ENCODE results near the gene PIP5K1B. TPM values are rescaled to one million over a fixed set of nuclear protein-coding genes. Genes with fewer than 3 reads are reported as not detected.

Gene PIP5K1B
- total RNA-seq, 1 experiment from 2014 or later = not detected

DNA sequence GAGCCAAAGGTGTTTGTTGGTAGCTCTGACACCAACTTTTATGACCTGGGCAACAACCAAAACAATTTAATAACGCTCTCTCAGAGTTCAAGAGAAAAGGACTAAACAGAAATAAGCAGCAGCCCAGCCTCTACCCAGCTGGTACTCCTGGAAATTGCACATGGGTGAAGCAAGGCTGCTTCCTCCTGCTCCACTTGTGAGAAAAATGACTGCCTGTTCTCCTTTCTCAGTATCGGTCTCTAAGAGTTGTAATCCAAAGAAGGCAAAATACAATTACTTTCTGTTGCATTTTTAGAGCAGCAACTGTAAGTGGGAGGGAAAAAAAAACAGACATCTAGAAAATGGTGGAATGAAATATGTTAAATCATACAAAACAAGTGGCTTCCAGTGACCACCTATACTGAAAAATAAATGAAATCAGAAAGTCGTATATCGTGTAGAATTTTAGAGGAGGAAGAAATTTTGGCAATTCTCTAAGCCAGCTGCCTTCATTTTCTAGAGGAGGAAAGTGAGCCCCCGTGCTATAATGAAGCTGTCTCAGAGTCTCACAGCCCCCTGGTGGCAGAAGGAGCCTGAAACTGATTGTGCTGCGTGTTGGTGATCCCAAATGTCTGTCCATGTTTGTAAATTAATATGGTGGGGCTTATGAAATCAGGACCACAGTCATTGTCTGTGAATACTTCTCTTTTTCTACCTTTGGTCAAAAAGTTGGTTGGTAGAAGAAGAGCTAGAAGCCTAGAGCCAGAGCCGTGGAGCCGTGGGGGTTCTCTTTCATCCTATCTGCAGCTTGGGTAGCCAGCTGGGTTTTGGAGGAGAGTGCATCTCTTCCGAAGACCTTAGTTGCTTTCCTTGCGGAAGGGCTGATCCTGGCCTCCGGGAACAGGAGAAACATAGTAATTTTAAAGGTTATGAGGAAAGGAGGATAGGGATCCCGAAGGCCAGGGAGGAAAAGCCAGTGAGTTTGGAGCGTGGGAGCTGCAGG is 139.9 kb downstream of the PIP5K1B start:
- no peak overlapping the region for H3K27ac ChIP-seq (ENCODE audit: low read depth, low read length, poor library complexity, severe bottlenecking)
- no peaks in the 10 kb centered on the region for H3K36me3 ChIP-seq (ENCODE audit: insufficient read depth, low read length, poor library complexity, severe bottlenecking)
- BruUV-seq (replicated peaks) = no TSS peak
- CTCF ChIA-PET = interaction anchor here (0.6 to 1.4 kb wide), 2 partner anchors 41 to 232 kb away, joined by 3 to 8 read pairs; no protein-coding TSS in a partner anchor
- peaks cover 7% of the 10 kb centered on the region for H3K27me3 ChIP-seq (replicated peaks; ENCODE audit: insufficient read depth, low read depth, low read length, poor library complexity)
- TF ChIP-seq, protein P1, sequence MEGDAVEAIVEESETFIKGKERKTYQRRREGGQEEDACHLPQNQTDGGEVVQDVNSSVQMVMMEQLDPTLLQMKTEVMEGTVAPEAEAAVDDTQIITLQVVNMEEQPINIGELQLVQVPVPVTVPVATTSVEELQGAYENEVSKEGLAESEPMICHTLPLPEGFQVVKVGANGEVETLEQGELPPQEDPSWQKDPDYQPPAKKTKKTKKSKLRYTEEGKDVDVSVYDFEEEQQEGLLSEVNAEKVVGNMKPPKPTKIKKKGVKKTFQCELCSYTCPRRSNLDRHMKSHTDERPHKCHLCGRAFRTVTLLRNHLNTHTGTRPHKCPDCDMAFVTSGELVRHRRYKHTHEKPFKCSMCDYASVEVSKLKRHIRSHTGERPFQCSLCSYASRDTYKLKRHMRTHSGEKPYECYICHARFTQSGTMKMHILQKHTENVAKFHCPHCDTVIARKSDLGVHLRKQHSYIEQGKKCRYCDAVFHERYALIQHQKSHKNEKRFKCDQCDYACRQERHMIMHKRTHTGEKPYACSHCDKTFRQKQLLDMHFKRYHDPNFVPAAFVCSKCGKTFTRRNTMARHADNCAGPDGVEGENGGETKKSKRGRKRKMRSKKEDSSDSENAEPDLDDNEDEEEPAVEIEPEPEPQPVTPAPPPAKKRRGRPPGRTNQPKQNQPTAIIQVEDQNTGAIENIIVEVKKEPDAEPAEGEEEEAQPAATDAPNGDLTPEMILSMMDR (conservative IDR thresholded peaks at IDR 0.05; ENCODE audit: low read depth, low read length) = peak; percentile 62
- no peak for TF ChIP-seq EZH2 (IDR thresholded peaks at IDR 0.05; ENCODE audit: borderline replicate concordance, low read depth, low read length, poor library complexity, severe bottlenecking)
- no peaks in the 10 kb centered on the region for H3K4me1 ChIP-seq (ENCODE audit: insufficient read depth, low read length, poor library complexity, severe bottlenecking)
- peak; percentile 33 for DNase-seq (ENCODE audit: low spot score)
- intact Hi-C loops (cut with micrococcal nuclease; ENCODE audit: unreplicated experiment) = no loop called here
- POLR2A ChIA-PET (ENCODE audit: low non-redundant PET) = no interaction called here
- H3K4me3 ChIP-seq (ENCODE audit: low read depth, low read length, poor library complexity, severe bottlenecking) = no peak overlapping the region
- H3K9me3 ChIP-seq (ENCODE audit: low read depth, low read length, poor library complexity, severe bottlenecking) = no peaks in the 10 kb centered on the region

DNA sequence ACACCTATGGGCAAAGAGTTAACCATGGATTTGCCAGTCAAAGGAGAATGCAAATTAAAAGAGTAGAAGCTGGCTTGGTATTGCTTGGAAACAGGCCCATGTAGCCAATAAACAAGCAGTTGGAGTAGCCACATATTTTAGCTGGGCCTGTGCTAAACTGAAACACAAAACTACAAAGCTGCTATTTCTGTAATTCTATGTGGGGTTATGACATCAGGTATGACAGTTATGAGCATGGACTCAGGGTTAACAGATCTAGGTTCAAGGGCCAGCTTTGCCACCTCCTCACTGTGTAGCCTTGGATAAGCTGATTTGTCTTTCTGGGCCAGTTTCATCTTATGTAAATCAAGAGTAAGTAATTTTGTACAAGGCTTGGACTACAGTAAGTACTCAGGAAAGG is 142.7 kb downstream of the PIP5K1B start:
- POLR2A ChIA-PET (ENCODE audit: low non-redundant PET) = no interaction called here
- intact Hi-C loops (cut with micrococcal nuclease; ENCODE audit: unreplicated experiment) = no loop called here

DNA sequence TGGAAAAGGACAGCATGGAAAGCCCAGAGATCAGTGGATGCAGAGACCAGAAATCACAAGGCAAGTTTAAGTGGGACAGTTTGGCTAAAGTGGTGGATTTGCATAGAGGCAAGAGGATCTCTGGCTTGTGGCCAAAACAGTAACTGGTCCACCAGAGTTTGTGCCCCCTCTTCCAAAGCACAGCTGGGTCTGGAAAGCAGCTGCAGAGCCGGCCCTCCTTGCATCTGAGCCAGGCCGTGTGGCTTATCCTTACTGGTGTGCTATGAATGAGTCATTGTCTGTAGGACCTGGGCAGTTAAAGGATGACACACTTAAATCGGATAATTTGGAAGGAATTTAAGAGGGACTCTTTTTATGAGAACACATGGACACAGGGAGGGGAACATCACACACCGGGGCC is 146.6 kb downstream of the PIP5K1B start:
- BruUV-seq (replicated peaks) = no TSS peak
- no peaks in the 10 kb centered on the region for H3K36me3 ChIP-seq (ENCODE audit: insufficient read depth, low read length, poor library complexity, severe bottlenecking)
- no peak for DNase-seq (ENCODE audit: low spot score)
- H3K4me3 ChIP-seq (ENCODE audit: low read depth, low read length, poor library complexity, severe bottlenecking) = no peak overlapping the region
- POLR2A ChIA-PET (ENCODE audit: low non-redundant PET) = no interaction called here
- no peaks in the 10 kb centered on the region for H3K4me1 ChIP-seq (ENCODE audit: insufficient read depth, low read length, poor library complexity, severe bottlenecking)
- CTCF ChIA-PET = no interaction called here
- H3K27ac ChIP-seq (ENCODE audit: low read depth, low read length, poor library complexity, severe bottlenecking) = no peak overlapping the region
- peaks cover 32% of the 10 kb centered on the region for H3K27me3 ChIP-seq (replicated peaks; ENCODE audit: insufficient read depth, low read depth, low read length, poor library complexity)
- no peaks in the 10 kb centered on the region for H3K9me3 ChIP-seq (ENCODE audit: low read depth, low read length, poor library complexity, severe bottlenecking)
- TF ChIP-seq, protein P1 (conservative IDR thresholded peaks at IDR 0.05; ENCODE audit: low read depth, low read length) = no peak
- no peak for TF ChIP-seq EZH2 (IDR thresholded peaks at IDR 0.05; ENCODE audit: borderline replicate concordance, low read depth, low read length, poor library complexity, severe bottlenecking)
- intact Hi-C loops (cut with micrococcal nuclease; ENCODE audit: unreplicated experiment) = no loop called here

More for the DNA sequence above, 142.7 kb downstream of the PIP5K1B start:
- no TSS peak for BruUV-seq (replicated peaks)
- Histone ChIP-seq H3K27me3 (replicated peaks; ENCODE audit: insufficient read depth, low read depth, low read length, poor library complexity) (peaks cover 17% of the 10 kb centered on the region), H3K27ac (ENCODE audit: low read depth, low read length, poor library complexity, severe bottlenecking) (no peak overlapping the region), H3K4me3 (ENCODE audit: low read depth, low read length, poor library complexity, severe bottlenecking) (no peak overlapping the region), H3K4me1 (ENCODE audit: insufficient read depth, low read length, poor library complexity, severe bottlenecking) (no peaks in the 10 kb centered on the region), H3K36me3 (ENCODE audit: insufficient read depth, low read length, poor library complexity, severe bottlenecking) (no peaks in the 10 kb centered on the region), H3K9me3 (ENCODE audit: low read depth, low read length, poor library complexity, severe bottlenecking) (no peaks in the 10 kb centered on the region)
- CTCF ChIA-PET = no interaction called here
- no peak for TF ChIP-seq EZH2 (IDR thresholded peaks at IDR 0.05; ENCODE audit: borderline replicate concordance, low read depth, low read length, poor library complexity, severe bottlenecking)
- TF ChIP-seq, protein P1 (conservative IDR thresholded peaks at IDR 0.05; ENCODE audit: low read depth, low read length) = no peak
- DNase-seq (ENCODE audit: low spot score) = no peak
